Prostate gland (tissue), 2 donors: ENCODE measurements around the gene RUBCN. TPM values are rescaled to one million over a fixed set of nuclear protein-coding genes. Genes with fewer than 3 reads are reported as not detected.
"Not testable (repeated sequence)": the region's sequence is repeated elsewhere in the genome, so short reads cannot be mapped to it uniquely, and the experiment has no call there.

Experiments
- DNase-seq: peaks from one replicate; pipeline ENCODE4 v3.0.0-alpha.2; 2019; ENCODE audit warnings: low spot score
- H3K27ac ChIP-seq, 2 donors: fragments of 200-600 bp; sonication (generic); 2 replicates each; pipeline ENCODE4 v1.5.1; 2017 to 2019
- H3K27me3 ChIP-seq: fragments of 200-600 bp; sonication (generic); replicated peaks from 2 replicates; pipeline ENCODE4 v1.5.1; 2019; ENCODE audit not compliant: insufficient read depth
- H3K36me3 ChIP-seq, 2 donors: fragments of 200-600 bp; sonication (generic); 1 replicate in 1 of 2; 2 replicates in 1 of 2; pipeline versions ENCODE4 v1.5.1 to v1.8.1; 2017 to 2019
- H3K4me1 ChIP-seq: fragments of 200-600 bp; sonication (generic); replicated peaks from 2 replicates; pipeline ENCODE4 v1.5.1; 2019
- H3K4me3 ChIP-seq, 2 donors: fragments of 200-600 bp; sonication (generic); 2 replicates each; pipeline ENCODE4 v1.5.1; 2017 to 2019
- H3K9me3 ChIP-seq: fragments of 200-600 bp; sonication (generic); 2 replicates; pipeline ENCODE4 v1.5.1; 2017
- WGBS: methylation state at CpG from one replicate; pipeline ENCODE4 v1.1.5; 2018; 5-methylcytosine and 5-hydroxymethylcytosine counted together
- intact Hi-C: fragments of 100-400 bp; cut with DNase I; formaldehyde crosslinking; loops from one replicate; pipeline ENCODE4 v1.14.2; 2022
- total RNA-seq, 2 donors: library from RNA; depleted of rRNA; stranded (reverse); fragments of >200 nt; gene quantifications; one replicate each; pipeline ENCODE4 v1.1.0, GENCODE V29; 2016

The RUBCN gene
- total RNA-seq, 2 donors from 2014 or later = 32.2 to 121 TPM

GRCh38 chr3:197664414-197665141, 72.1 kb downstream of the RUBCN start:
- H3K36me3 ChIP-seq, H3K9me3 ChIP-seq, DNase-seq, intact Hi-C loops, H3K27me3 ChIP-seq, H3K4me1 ChIP-seq, H3K27ac ChIP-seq: not testable (repeated sequence)
- H3K4me3 ChIP-seq = peak overlapping the region; percentile 21
- 2% methylated on average over 23 of the region's 29 CpGs for WGBS

GRCh38 chr3:197663367-197664140, 73.2 kb downstream of the RUBCN start:
- not testable (repeated sequence) for H3K27ac ChIP-seq
- WGBS = 89% methylated on average over 21 of the region's 25 CpGs

GRCh38 chr3:197662352-197662751, 74.4 kb downstream of the RUBCN start:
- H3K36me3 ChIP-seq, intact Hi-C loops, H3K9me3 ChIP-seq, H3K27ac ChIP-seq, H3K4me3 ChIP-seq, H3K27me3 ChIP-seq, DNase-seq, H3K4me1 ChIP-seq: not testable (repeated sequence)
- WGBS = 71% methylated on average over 6 of the region's 6 CpGs

More at GRCh38 chr3:197663367-197664140, 73.2 kb downstream of the RUBCN start:
- H3K27me3 ChIP-seq, H3K9me3 ChIP-seq, H3K36me3 ChIP-seq, intact Hi-C loops, H3K4me3 ChIP-seq, H3K4me1 ChIP-seq, DNase-seq: not testable (repeated sequence)

DNA sequence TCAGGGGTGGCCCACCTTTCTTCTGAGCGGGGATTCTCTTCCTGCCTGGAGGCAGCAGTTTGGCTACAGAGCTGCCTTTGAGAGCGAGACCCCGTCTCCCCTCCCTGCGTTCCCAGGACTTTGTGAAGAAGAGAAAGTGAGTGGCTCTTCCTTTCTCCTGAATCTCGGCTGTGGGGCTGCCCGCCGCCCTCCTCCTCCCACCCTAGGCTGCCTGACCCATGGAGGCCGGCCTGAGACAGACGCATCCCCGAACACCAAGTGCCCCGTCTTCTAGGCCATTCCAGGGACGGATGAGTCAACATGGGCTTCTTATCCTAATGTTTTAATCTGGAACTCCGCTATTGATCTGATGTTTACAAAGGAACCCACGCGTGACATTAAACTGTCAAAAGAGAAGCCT, 74.8 kb downstream of the RUBCN start:
- H3K4me1 ChIP-seq, H3K27ac ChIP-seq, H3K36me3 ChIP-seq, H3K4me3 ChIP-seq, DNase-seq, H3K9me3 ChIP-seq, intact Hi-C loops, H3K27me3 ChIP-seq: not testable (repeated sequence)
- WGBS = 69% methylated on average over 15 of the region's 15 CpGs

- DNase-seq, H3K4me1 ChIP-seq, H3K9me3 ChIP-seq, H3K27ac ChIP-seq, intact Hi-C loops, H3K27me3 ChIP-seq, H3K36me3 ChIP-seq, H3K4me3 ChIP-seq: not testable (repeated sequence)
- 93% methylated on average over 21 of the region's 23 CpGs for WGBS
Measured at GRCh38 chr3:197661234-197661834, 75.4 kb downstream of the RUBCN start.

GRCh38 chr3:197659701-197660100, 77.0 kb downstream of the RUBCN start:
- H3K4me1 ChIP-seq, H3K27ac ChIP-seq, intact Hi-C loops, DNase-seq, H3K9me3 ChIP-seq, H3K4me3 ChIP-seq, H3K36me3 ChIP-seq, H3K27me3 ChIP-seq: not testable (repeated sequence)
- 84% methylated on average over 13 of the region's 16 CpGs for WGBS

DNA sequence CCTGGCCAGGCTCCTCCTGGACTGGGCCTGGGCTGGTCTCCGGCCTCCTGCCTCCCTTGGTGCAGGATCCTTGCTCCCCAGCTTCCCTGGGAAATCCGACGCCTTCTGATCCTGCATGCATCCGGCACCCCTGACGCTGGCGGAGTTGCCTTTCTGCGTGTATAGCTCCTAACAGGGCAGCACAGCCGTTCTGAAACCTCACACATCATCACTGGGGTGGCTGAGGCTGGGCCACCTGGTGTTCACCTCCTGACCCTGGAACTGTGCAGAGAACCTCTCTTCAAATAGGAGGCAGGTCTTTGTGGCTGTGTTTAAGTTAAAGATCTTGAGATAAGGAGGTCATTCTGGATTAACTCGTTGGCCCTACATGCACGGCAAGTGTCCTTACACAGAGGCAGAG, 77.6 kb downstream of the RUBCN start:
- H3K27ac ChIP-seq, DNase-seq, H3K27me3 ChIP-seq, H3K4me3 ChIP-seq, intact Hi-C loops, H3K4me1 ChIP-seq, H3K9me3 ChIP-seq, H3K36me3 ChIP-seq: not testable (repeated sequence)
- WGBS = 81% methylated on average over 7 of the region's 10 CpGs

DNA sequence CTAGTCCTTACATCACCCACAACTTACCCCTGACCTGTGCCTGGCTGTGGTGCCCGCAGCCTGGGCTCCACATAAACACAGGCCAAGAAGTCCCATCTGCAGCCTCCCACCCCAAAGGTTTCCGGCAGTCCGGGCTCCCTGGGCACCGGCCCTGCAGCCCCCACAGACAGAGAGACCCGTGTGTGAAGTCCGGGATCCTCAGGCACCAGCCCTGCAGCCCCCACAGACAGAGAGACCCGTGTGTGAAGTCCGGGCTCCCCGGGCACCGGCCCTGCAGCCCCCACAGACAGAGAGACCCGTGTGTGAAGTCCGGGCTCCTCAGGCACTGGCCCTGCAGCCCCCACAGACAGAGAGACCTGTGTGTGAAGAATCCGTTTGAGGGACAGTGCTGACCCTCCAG, 78.0 kb downstream of the RUBCN start:
- not testable (repeated sequence) for H3K27ac ChIP-seq

DNA sequence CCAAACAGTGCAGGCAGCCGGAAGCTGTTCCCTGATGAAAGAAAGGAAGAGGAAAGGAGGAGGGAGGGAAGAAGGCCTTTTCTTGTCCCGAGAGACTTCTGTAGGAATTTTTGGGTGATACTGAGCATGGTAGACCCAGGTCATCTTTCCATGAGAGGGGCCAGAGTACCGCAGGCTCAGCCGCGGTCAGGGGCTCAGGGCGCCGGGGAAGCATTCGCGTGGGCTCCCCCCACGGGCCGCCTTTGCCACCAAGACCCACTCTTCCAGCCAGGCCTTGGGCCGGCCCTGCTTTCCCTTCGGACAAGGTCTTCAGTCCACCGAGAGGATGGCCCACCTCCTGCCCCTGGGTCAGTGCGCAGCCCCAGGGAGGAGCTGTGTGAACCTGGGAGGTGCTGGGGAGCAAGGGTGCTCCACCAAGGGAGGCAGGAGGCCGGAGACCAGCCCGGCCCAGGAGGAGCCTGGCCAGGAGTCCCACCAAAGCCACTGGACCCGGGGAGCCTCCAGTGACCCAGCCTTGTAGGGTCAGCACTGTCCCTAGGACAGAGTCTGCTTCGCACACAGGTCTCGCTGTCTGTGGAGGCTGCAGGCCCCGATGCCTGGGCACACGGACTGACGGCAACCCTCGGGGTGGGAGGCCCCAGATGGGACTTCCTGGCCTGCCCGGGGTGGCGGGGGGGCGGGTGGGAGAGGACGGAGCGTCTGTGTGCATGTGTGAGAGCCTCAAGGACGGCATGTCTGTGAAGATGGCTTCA, 79.0 kb downstream of the RUBCN start:
- 89% methylated on average over 16 of the region's 30 CpGs for WGBS

More for the DNA sequence above, 78.0 kb downstream of the RUBCN start:
- H3K4me1 ChIP-seq, H3K4me3 ChIP-seq, H3K9me3 ChIP-seq, H3K27me3 ChIP-seq, intact Hi-C loops, DNase-seq, H3K36me3 ChIP-seq: not testable (repeated sequence)
- WGBS = 85% methylated on average over 11 of the region's 13 CpGs

GRCh38 chr3:197656960-197657359, 79.7 kb downstream of the RUBCN start:
- DNase-seq, H3K9me3 ChIP-seq, H3K27ac ChIP-seq, H3K4me3 ChIP-seq, H3K27me3 ChIP-seq, H3K36me3 ChIP-seq, H3K4me1 ChIP-seq, intact Hi-C loops: not testable (repeated sequence)
- 93% methylated on average over 12 of the region's 12 CpGs for WGBS

More for the DNA sequence above, 79.0 kb downstream of the RUBCN start:
- intact Hi-C loops, H3K4me1 ChIP-seq, H3K9me3 ChIP-seq, DNase-seq, H3K27ac ChIP-seq, H3K4me3 ChIP-seq, H3K36me3 ChIP-seq, H3K27me3 ChIP-seq: not testable (repeated sequence)

DNA sequence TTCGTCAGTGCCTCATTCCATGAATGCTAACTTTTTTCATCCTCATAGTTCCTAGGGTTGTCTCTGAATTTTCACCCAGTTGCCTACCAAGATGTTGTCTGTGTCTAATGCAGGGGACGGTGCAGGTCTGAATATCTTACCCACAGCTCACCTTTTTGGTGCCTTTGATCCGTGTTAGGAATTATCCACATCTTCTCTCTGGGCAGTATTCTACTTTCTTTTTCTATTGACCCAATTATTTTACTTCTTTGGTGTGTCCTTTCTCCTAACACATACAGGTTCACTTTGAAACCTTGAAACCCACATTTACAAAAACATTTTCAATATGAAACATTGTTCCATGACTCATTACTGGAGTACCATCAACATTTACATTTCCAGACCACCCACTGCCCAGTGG, 80.6 kb downstream of the RUBCN start:
- H3K4me3 ChIP-seq, H3K9me3 ChIP-seq, H3K36me3 ChIP-seq, DNase-seq, H3K27me3 ChIP-seq, intact Hi-C loops, H3K4me1 ChIP-seq, H3K27ac ChIP-seq: not testable (repeated sequence)
- 83% methylated on average over 3 of the region's 3 CpGs for WGBS

GRCh38 chr3:197654998-197655330, 81.7 kb downstream of the RUBCN start:
- H3K4me1 ChIP-seq, H3K27ac ChIP-seq, intact Hi-C loops, H3K27me3 ChIP-seq, H3K4me3 ChIP-seq, H3K36me3 ChIP-seq, H3K9me3 ChIP-seq, DNase-seq: not testable (repeated sequence)
- WGBS = 0% methylated on average over 1 of the region's 22 CpGs
